ENCODE data around the gene VSIG2. TPM values are rescaled to one million over a fixed set of nuclear protein-coding genes. Genes with fewer than 3 reads are reported as not detected.

The VSIG2 gene
- total and polyA plus RNA-seq, 10 of the 15 experiments (the other 5 are each of a cell fraction or from before 2014, with no cell fraction given) = 0.13 to 0.31 (median 0.15) TPM; not detected in 5

DNA sequence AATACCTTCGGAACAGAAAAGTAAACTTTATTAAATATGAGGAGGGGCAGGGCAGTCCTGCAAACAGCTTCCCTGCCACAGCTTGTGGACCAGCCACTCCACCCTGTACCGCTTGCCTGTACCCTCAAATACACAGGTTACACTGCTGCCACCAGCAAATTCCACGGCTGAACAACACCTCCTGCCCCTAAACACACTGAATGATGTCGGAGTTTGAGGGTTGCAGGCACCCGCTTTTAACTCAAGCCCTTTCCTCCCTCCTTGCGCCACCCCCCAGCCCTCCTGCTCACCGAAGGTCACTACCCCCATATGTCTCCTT lies 4.0 kb downstream of the VSIG2 start:
- SMC1A ChIA-PET (ENCODE audit: uncharacterized antibody, unreplicated experiment) = interaction anchor here (1.5 to 7.0 kb wide), 2 partner anchors 13 to 79 kb away, joined by 5 to 91 read pairs; partner anchors contain the start of gene ESAM
- ATAC-seq = no peak
- DNase-seq (ENCODE audit: low read depth, low spot score) = no peak
- H3K4me3 ChIP-seq = no peak overlapping the region
- no peaks in the 10 kb centered on the region for H3K36me3 ChIP-seq (ENCODE audit: control insufficient read depth in 2 of 2, insufficient read depth in 2 of 2, low read length in 1 of 2)
- FAIRE-seq = no peak
- no peaks in the 10 kb centered on the region for H4K20me1 ChIP-seq (ENCODE audit: control insufficient read depth, insufficient read depth)
- no peak overlapping the region for H3K27ac ChIP-seq (ENCODE audit: control insufficient read depth, insufficient read depth)
- CTCF ChIA-PET = interaction anchor here (1.2 to 12.2 kb wide), 5 partner anchors 14 to 78 kb away, joined by 3 to 202 read pairs (median 13); partner anchors contain the start of gene ESAM
- H3K79me2 ChIP-seq (ENCODE audit: control insufficient read depth, insufficient read depth, low read length) = no peaks in the 10 kb centered on the region
- 36% methylated on average over 7 of the region's 7 CpGs for WGBS (ENCODE audit: insufficient coverage, insufficient replicate concordance, low lambda C conversion rate, missing lambda C conversion rate)
- RAD21 ChIA-PET (ENCODE audit: unreplicated experiment) = interaction anchor here (2.5 kb wide), 1 partner anchor 89 kb away, joined by 9 read pairs; no protein-coding TSS in a partner anchor
- in situ Hi-C loops (cut with MboI) = no loop called here
- no peaks in the 10 kb centered on the region for H3K27me3 ChIP-seq (replicated peaks in 1 of 2; ENCODE audit: control insufficient read depth in 2 of 2, insufficient read depth in 2 of 2, low read length in 1 of 2)
- H3K4me1 ChIP-seq (ENCODE audit: control insufficient read depth, insufficient read depth, low read length) = peaks cover 4% of the 10 kb centered on the region; the same call in 1 of the 2 replicates
- intact Hi-C loops (cut with micrococcal nuclease; ENCODE audit: unreplicated experiment) = no loop called here
- POLR2A ChIA-PET = no interaction called here
- H2AFZ ChIP-seq (ENCODE audit: control insufficient read depth, low read depth, low read length) = no peak overlapping the region
- no peaks in the 10 kb centered on the region for H3K9me3 ChIP-seq (replicated peaks; ENCODE audit: control insufficient read depth, insufficient read depth, low read length)
- H3K4me2 ChIP-seq (ENCODE audit: control insufficient read depth, insufficient read depth) = no peak overlapping the region
- no peak for TF ChIP-seq GATAD2B (conservative IDR thresholded peaks at IDR 0.05; ENCODE audit: low read depth)
- TF ChIP-seq LARP7 (IDR thresholded peaks at IDR 0.05) = no peak
- no peak for TF ChIP-seq RCOR1 (conservative IDR thresholded peaks at IDR 0.05; ENCODE audit: low read depth, low read length)
- TF ChIP-seq IKZF2 (IDR thresholded peaks at IDR 0.05) = no peak
- TF ChIP-seq CHD1 (IDR thresholded peaks at IDR 0.05; ENCODE audit: low read depth, low read length) = no peak
- TF ChIP-seq ZNF622 (IDR thresholded peaks at IDR 0.05) = no peak
- BruUV-seq (replicated peaks) = no TSS peak
- H3K9ac ChIP-seq (ENCODE audit: control insufficient read depth, insufficient read depth, low read length) = no peak overlapping the region

DNA sequence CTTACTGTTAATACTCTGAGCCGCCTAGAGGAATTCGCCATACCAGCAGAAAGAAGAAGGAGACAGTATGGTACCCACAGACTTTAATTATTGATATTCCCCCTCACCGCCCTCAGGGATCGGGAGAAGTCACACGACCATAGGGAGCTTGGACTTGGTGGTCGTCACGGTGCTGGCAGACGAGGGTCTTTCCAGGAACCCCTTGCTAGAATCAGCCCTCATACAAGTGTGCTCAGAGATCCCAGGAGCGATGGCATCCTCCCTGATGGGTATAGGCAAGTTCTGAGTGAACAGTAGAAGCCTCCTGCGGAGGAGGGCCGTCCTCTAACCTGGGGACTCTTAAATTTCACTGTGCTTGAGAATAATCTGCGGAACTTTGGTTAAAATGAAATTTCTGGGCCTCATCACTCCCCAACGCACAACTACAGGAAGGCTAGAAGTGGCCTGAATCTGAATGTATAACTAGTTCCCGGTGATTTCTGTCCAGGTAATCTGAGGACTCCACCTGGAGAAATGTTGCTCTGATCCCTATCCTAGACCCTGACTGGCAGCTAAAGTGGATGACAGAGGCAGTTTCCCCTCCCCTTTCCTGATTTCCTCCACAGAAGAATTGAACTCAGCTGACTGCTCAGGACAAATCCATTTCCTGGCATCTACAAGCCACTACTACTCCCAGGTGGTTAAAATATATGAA lies 4.5 kb downstream of the VSIG2 start:
- H3K4me3 ChIP-seq = no peak overlapping the region
- 49% methylated on average over 14 of the region's 14 CpGs for WGBS (ENCODE audit: insufficient coverage, insufficient replicate concordance, low lambda C conversion rate, missing lambda C conversion rate)
- H3K27me3 ChIP-seq (replicated peaks in 1 of 2; ENCODE audit: control insufficient read depth in 2 of 2, insufficient read depth in 2 of 2, low read length in 1 of 2) = no peaks in the 10 kb centered on the region
- peaks cover 4% of the 10 kb centered on the region; the same call in 1 of the 2 replicates for H3K4me1 ChIP-seq (ENCODE audit: control insufficient read depth, insufficient read depth, low read length)
- H2AFZ ChIP-seq (ENCODE audit: control insufficient read depth, low read depth, low read length) = no peak overlapping the region
- H3K79me2 ChIP-seq (ENCODE audit: control insufficient read depth, insufficient read depth, low read length) = no peaks in the 10 kb centered on the region
- in situ Hi-C loops (cut with MboI) = no loop called here
- CTCF ChIA-PET = interaction anchor here (0.5 to 12.2 kb wide), 15 partner anchors 13 to 1642 kb away, joined by 3 to 202 read pairs (median 9); partner anchors contain the start of genes ESAM, MSANTD2, SIAE and SPA17
- ATAC-seq = no peak
- intact Hi-C loops (cut with micrococcal nuclease; ENCODE audit: unreplicated experiment) = no loop called here
- POLR2A ChIA-PET = interaction anchor here (0.5 to 1.6 kb wide), 6 partner anchors 14 to 125 kb away, joined by 3 to 12 read pairs (median 4); partner anchors contain the start of genes ESAM, MSANTD2, SIAE and SPA17
- no peak for FAIRE-seq
- RAD21 ChIA-PET (ENCODE audit: unreplicated experiment) = interaction anchor here (1.3 to 2.5 kb wide), 8 partner anchors 8 to 89 kb away, joined by 5 to 34 read pairs (median 10); partner anchors contain the start of genes ESAM, MSANTD2, SIAE and SPA17
- SMC1A ChIA-PET (ENCODE audit: uncharacterized antibody, unreplicated experiment) = interaction anchor here (1.3 to 7.0 kb wide), 8 partner anchors 8 to 78 kb away, joined by 4 to 91 read pairs (median 5); partner anchors contain the start of gene ESAM
- BruUV-seq (replicated peaks) = no TSS peak
- no peaks in the 10 kb centered on the region for H4K20me1 ChIP-seq (ENCODE audit: control insufficient read depth, insufficient read depth)
- H3K9me3 ChIP-seq (replicated peaks; ENCODE audit: control insufficient read depth, insufficient read depth, low read length) = no peaks in the 10 kb centered on the region
- no peak overlapping the region for H3K27ac ChIP-seq (ENCODE audit: control insufficient read depth, insufficient read depth)
- no peak overlapping the region for H3K9ac ChIP-seq (ENCODE audit: control insufficient read depth, insufficient read depth, low read length)
- no peak overlapping the region; the same call in 1 of the 2 replicates for H3K4me2 ChIP-seq (ENCODE audit: control insufficient read depth, insufficient read depth)
- no peaks in the 10 kb centered on the region for H3K36me3 ChIP-seq (ENCODE audit: control insufficient read depth in 2 of 2, insufficient read depth in 2 of 2, low read length in 1 of 2)
- no peak for DNase-seq (ENCODE audit: low read depth, low spot score)
- TF ChIP-seq, protein P1, sequence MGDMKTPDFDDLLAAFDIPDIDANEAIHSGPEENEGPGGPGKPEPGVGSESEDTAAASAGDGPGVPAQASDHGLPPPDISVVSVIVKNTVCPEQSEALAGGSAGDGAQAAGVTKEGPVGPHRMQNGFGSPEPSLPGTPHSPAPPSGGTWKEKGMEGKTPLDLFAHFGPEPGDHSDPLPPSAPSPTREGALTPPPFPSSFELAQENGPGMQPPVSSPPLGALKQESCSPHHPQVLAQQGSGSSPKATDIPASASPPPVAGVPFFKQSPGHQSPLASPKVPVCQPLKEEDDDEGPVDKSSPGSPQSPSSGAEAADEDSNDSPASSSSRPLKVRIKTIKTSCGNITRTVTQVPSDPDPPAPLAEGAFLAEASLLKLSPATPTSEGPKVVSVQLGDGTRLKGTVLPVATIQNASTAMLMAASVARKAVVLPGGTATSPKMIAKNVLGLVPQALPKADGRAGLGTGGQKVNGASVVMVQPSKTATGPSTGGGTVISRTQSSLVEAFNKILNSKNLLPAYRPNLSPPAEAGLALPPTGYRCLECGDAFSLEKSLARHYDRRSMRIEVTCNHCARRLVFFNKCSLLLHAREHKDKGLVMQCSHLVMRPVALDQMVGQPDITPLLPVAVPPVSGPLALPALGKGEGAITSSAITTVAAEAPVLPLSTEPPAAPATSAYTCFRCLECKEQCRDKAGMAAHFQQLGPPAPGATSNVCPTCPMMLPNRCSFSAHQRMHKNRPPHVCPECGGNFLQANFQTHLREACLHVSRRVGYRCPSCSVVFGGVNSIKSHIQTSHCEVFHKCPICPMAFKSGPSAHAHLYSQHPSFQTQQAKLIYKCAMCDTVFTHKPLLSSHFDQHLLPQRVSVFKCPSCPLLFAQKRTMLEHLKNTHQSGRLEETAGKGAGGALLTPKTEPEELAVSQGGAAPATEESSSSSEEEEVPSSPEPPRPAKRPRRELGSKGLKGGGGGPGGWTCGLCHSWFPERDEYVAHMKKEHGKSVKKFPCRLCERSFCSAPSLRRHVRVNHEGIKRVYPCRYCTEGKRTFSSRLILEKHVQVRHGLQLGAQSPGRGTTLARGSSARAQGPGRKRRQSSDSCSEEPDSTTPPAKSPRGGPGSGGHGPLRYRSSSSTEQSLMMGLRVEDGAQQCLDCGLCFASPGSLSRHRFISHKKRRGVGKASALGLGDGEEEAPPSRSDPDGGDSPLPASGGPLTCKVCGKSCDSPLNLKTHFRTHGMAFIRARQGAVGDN (IDR thresholded peaks at IDR 0.05) = no peak
- TF ChIP-seq NR2C2 (IDR thresholded peaks at IDR 0.05; ENCODE audit: borderline replicate concordance, control insufficient read depth, insufficient read length, low read depth) = no peak
- no peak for TF ChIP-seq ZNF384 (IDR thresholded peaks at IDR 0.05; ENCODE audit: borderline replicate concordance, low read depth, low read length)
- no peak for TF ChIP-seq RAD21 (IDR thresholded peaks at IDR 0.05; ENCODE audit: insufficient read depth, low read depth, low read length)
- TF ChIP-seq EZH2 (IDR thresholded peaks at IDR 0.05; ENCODE audit: borderline replicate concordance, control insufficient read depth, low read depth, low read length) = no peak
- no peak for TF ChIP-seq SMC3 (IDR thresholded peaks at IDR 0.05; ENCODE audit: borderline replicate concordance, low read length)
